Right lobe of liver (tissue), 6 donors: Measurements from ENCODE around the gene HSPA14. TPM values are rescaled to one million over a fixed set of nuclear protein-coding genes. Genes with fewer than 3 reads are reported as not detected.
"Not testable (repeated sequence)": the region's sequence is repeated elsewhere in the genome, so short reads cannot be mapped to it uniquely, and the experiment has no call there.

Source experiments
- ATAC-seq, 4 donors: fragments of 200-7000 bp; cut with Tn5 transposase; one replicate each; pipeline ENCODE4 v1.9.1; 2020; ENCODE audit warnings: mild to moderate bottlenecking in 4 of 4, moderate library complexity in 4 of 4
- DNase-seq, 3 donors: peaks; one replicate each; pipeline ENCODE4 v3.0.0-alpha.2; 2020
- H3K27ac ChIP-seq, 3 donors: fragments of 200-600 bp; one replicate each; pipeline ENCODE4 v1.8.0; 2022
- H3K27me3 ChIP-seq, 2 donors: fragments of 200-600 bp; one replicate each; pipeline ENCODE4 v1.8.0; 2022
- H3K36me3 ChIP-seq, 4 donors: fragments of 200-600 bp; sonication (generic) in 1 of 4; one replicate each; pipeline versions ENCODE4 v1.5.1 to v1.8.0; 2017 to 2022; ENCODE audit warnings: control low read depth in 1 of 4
- H3K4me1 ChIP-seq, 4 donors: fragments of 200-600 bp; sonication (generic) in 1 of 4; one replicate each; pipeline versions ENCODE4 v1.5.1 to v1.8.0; 2017 to 2022; ENCODE audit warnings: control low read depth in 1 of 4
- H3K4me3 ChIP-seq, 3 donors: fragments of 200-600 bp; one replicate each; pipeline ENCODE4 v1.8.0; 2022
- H3K9me3 ChIP-seq, 4 donors: fragments of 200-600 bp; sonication (generic) in 1 of 4; one replicate each; pipeline versions ENCODE4 v1.5.1 to v1.8.0; 2017 to 2022; ENCODE audit warnings: control low read depth in 1 of 4
- CTCF ChIP-seq, 4 donors: fragments of 200-600 bp in 3 of 4; fragments of 450-650 bp in 1 of 4; IDR thresholded peaks; one replicate each; pipeline versions ENCODE4 v1.5.1 to v1.8.0; 2016 to 2022; ENCODE audit warnings: antibody characterized with exemption in 4 of 4, mild to moderate bottlenecking in 2 of 4
- POLR2A ChIP-seq: fragments of 450-650 bp; IDR thresholded peaks from one replicate; pipeline ENCODE4 v1.6.1; 2017; ENCODE audit warnings: antibody characterized with exemption, mild to moderate bottlenecking
- WGBS: methylation state at CpG from one replicate; pipeline ENCODE4 v1.1.6; 2018; ENCODE audit warnings: low coverage, low lambda C conversion rate; ENCODE audit not compliant: insufficient coverage; ENCODE audit errors: missing lambda C conversion rate; 5-methylcytosine and 5-hydroxymethylcytosine counted together
- intact Hi-C, 2 donors: fragments of 100-400 bp; cut with DNase I; formaldehyde crosslinking; loops; one replicate each; pipeline versions ENCODE4 v1.11.2 to v1.14.1; 2022
- total RNA-seq, 6 experiments: library from RNA; depleted of rRNA in 2 of 6; stranded (reverse); fragments of >200 nt in 2 of 6; fragmentation: NEBNext Ultra II Directional in 3 of 6; extraction: Animal tissue kit (Norgen Biotek cat#: 25700) in 3 of 6; gene quantifications; one replicate each; pipeline versions ENCODE4 v1.1.0 to v1.2.4, GENCODE V29; 2016 to 2023
- donor health status: DM: no; HTN: yes; CAD: no.
- donor health status: DM: no; HTN: no; CAD: no.
- donor health status: DM: no; HTN: no; CAD: no.
- donor health status: DM: no; HTN: yes; CAD: no.
- donor health status: DM: no; HTN: yes; CAD: no.

Gene HSPA14
- total RNA-seq, 6 experiments from 2014 or later: 2.7 to 8.6 (median 4.9) TPM

DNA sequence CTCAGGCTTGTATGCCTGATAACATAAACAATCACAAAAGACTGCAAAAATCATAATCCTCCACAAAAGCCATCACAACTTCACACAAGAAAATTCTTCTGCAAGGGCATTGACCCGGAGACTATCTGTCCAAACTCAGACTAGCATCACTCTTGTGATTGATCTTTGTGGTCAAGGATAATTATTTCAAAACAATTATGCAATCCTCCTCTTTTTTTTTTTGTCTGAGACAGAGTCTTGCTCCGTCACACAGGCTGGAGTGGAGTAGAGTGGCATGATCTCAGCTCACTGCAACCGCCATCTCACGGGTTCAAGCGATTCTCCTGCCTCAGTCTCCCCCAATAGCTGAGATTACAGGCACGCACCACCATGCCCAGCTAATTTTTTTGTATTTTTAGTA is 22.4 kb upstream of the HSPA14 start:
- no peak overlapping the region for H3K27ac ChIP-seq
- no peaks in the 10 kb centered on the region for H3K9me3 ChIP-seq
- no peaks in the 10 kb centered on the region for H3K4me1 ChIP-seq
- intact Hi-C loops: no loop called here
- H3K27me3 ChIP-seq: no peaks in the 10 kb centered on the region
- H3K4me3 ChIP-seq: no peak overlapping the region
- H3K36me3 ChIP-seq: no peaks in the 10 kb centered on the region
- WGBS: 48% methylated on average over 2 of the region's 6 CpGs
- ATAC-seq (peak in 1 of 4 donors; percentile 22), DNase-seq (no peak)
- no peak for TF ChIP-seq POLR2A
- TF ChIP-seq CTCF (IDR thresholded peaks at IDR 0.05): no peak

DNA sequence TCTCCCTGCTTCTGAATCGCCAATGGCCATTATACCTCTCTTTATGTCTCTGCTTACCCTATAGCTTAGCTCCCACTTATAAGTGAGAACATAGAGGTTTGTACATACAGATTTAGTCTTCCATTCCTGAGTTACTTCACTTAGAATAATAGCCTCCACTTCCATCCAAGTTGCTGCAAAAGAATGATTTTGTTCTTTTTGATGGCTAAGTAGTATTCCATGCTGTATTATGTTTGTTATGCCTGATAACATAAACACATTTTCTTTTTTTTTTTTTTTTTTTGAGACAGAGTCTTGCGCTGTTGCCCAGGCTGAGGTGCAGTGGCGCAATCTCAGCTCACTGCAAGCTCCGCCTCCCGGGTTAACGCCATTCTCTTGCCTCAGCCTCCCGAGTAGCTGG is 21.4 kb upstream of the HSPA14 start:
- H3K4me3 ChIP-seq, intact Hi-C loops, ATAC-seq: not testable (repeated sequence)

DNA sequence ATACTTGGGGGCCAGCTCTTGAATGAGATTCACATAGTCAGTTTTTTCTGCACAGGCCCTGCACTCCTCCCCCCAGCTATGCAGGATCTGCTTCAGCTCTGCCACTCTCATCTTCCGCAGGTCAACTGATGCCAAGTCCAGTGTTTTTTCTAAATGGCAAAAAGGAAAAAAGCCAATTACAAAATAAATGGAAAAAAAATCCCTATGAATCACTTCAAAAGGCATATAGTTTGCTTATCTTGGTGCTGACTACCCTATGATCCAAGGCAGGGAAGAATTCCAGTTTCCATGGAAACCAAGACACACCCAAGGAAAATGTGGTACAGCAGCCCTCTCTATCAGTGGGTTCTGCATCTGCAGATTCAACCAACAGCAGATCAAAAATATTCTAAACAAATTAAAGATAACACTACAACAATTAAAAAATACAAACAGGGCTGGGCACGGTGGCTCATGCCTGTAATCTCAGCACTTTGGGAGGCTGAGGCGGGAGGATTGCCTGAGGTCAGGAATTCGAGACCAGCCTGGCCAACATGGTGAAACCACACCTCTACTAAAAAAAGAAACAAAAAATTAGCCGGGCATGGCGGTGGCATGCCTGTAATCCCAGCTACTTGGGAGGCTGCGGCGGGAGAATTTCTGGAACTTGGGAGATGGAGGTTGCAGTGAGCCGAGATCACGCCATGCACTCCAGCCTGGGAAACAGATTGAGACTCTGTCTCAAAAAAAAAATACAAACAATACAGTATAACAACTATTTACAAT is 17.9 kb upstream of the HSPA14 start:
- no peak for DNase-seq
- 95% methylated on average over 10 of the region's 10 CpGs for WGBS

More for the DNA sequence above, 21.4 kb upstream of the HSPA14 start:
- not testable (repeated sequence) for H3K9me3 ChIP-seq, DNase-seq, H3K27me3 ChIP-seq, H3K36me3 ChIP-seq, H3K27ac ChIP-seq, H3K4me1 ChIP-seq
- WGBS: 96% methylated on average over 7 of the region's 7 CpGs

DNA sequence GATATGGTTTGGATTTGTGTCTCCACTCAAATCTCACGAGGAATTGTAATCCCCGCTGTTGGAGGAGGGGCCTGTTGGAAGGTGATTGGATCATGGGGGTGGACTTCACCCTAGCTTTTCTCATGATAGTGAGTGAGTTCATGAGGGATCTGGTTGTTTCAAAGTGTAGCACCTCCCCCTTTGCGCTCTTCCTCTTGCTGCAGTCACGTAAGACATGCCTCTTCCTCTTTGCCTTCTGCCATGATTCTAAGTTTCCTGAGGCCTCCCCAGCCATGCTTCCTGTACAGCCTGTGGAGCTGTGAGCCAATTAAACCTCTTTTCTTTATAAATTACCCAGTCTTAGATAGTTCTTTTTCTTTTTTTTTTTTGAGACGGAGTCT is 17.3 kb upstream of the HSPA14 start:
- Histone ChIP-seq H3K9me3 (no peaks in the 10 kb centered on the region), H3K4me3 (no peak overlapping the region), H3K4me1 (no peaks in the 10 kb centered on the region), H3K27ac (no peak overlapping the region), H3K36me3 (no peaks in the 10 kb centered on the region), H3K27me3 (no peaks in the 10 kb centered on the region)
- WGBS: 69% methylated on average over 2 of the region's 5 CpGs
- DNase-seq: no peak
- no peak for ATAC-seq
- intact Hi-C loops: loop anchor here in 1 of 2 donors (10.0 kb wide), 1 partner anchor 316 kb away; no protein-coding TSS in a partner anchor
- no peak for TF ChIP-seq POLR2A
- no peak for TF ChIP-seq CTCF (IDR thresholded peaks at IDR 0.05)

More for the DNA sequence above, 17.9 kb upstream of the HSPA14 start:
- Histone ChIP-seq H3K27ac (no peak overlapping the region), H3K9me3 (no peaks in the 10 kb centered on the region), H3K36me3 (no peaks in the 10 kb centered on the region), H3K4me1 (no peaks in the 10 kb centered on the region), H3K4me3 (no peak overlapping the region), H3K27me3 (no peaks in the 10 kb centered on the region)
- no peak for ATAC-seq
- TF ChIP-seq POLR2A: no peak
- no peak for TF ChIP-seq CTCF (IDR thresholded peaks at IDR 0.05)
- intact Hi-C loops: loop anchor here in 1 of 2 donors (10.0 kb wide), 1 partner anchor 315 kb away; no protein-coding TSS in a partner anchor

- H3K9me3 ChIP-seq: no peaks in the 10 kb centered on the region
- TF ChIP-seq POLR2A: no peak
- no peak for TF ChIP-seq CTCF (IDR thresholded peaks at IDR 0.05)
- H3K4me3 ChIP-seq: no peak overlapping the region
- DNase-seq: no peak
- no peaks in the 10 kb centered on the region for H3K36me3 ChIP-seq
- 82% methylated on average over 6 of the region's 6 CpGs for WGBS
- H3K27ac ChIP-seq: no peak overlapping the region
- ATAC-seq: no peak
- intact Hi-C loops: loop anchor here in 1 of 2 donors (10.0 kb wide), 1 partner anchor 317 kb away; no protein-coding TSS in a partner anchor
- no peaks in the 10 kb centered on the region for H3K4me1 ChIP-seq
- no peaks in the 10 kb centered on the region for H3K27me3 ChIP-seq
Observed at GRCh38 chr10:14821635-14822375, 16.3 kb upstream of the HSPA14 start.
